Purkinje cell (primary cell): ENCODE data around the gene KRT8. TPM values are rescaled to one million over a fixed set of nuclear protein-coding genes. Genes with fewer than 3 reads are reported as not detected.

ENCODE experiments used
- polyA plus RNA-seq: library from polyadenylated mRNA; unstranded; fragments of >200 nt; fragmentation: Nextera tagmentation; gene quantifications from 2 replicates; pipeline ENCODE4 v1.2.1, GENCODE V29; 2014

The KRT8 gene
- polyA plus RNA-seq, result not detected in 2 replicates

DNA sequence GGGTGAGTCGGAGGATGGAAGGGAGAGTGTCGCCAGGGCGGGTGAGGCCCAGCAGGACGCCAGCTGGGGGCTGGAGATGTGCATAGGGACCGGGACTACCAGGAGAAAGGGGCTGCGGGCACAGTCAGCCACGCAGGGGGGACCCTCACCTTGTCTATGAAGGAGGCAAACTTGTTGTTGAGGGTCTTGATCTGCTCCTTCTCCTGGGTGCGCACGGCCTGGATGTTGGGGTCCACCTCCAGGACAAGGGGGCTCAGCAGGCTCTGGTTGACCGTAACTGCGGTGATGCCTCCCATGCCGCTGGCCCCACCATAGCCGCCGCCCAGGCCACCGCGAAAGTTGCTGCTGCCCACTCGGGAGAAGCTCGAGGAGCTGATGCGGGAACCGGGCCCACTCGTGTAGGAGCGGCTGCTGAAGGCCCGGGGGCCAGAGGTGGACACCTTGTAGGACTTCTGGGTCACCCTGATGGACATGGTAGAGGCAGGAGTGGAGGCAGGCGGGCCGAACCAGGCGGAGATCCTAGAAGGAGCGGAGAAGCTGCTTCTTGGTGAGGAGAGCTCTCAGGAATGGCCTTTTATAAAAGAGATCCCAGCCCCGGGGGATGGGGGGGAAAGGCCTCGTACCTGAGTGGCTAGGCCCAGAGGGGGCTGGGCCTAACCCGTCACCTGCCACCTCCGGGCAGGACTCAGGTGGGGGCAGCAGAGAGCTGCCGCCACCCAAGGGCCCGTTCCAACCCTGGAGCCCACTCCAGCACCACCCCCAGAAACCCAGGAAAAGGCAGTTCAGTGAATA lies at the start of gene KRT8:
Gene KRT8 (minus strand): TSS at position 568 of the 792 bp plus-strand sequence. CDS start 95 bp downstream, at position 473.

DNA sequence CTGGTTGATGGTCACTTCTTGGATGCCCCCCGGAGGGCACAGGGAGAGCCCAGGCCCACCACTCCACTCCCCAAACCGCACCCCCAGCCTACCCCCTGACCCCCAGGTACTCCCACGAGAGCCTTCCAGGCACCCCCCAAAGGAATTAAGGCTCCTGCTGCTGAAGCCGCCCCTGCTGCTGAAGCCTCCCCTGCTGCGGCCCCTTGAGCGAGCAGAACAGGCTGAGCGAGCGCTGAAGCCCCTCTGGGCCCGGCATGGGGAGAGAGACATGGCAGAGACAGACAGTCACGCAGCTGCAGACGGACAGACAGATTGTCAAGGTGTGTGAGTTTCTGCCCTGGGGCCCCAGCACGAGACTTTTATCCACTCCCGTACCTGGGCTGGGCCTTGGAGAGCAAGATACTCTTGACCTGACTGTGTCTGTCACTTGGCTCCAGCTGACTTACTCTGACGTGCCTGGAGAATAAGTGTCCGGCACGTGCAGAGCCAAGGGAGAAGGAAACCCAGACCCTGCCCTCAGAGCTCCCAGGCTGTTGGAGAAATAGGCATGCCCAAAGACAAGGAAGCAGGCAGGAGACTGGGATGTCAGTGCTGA lies 56.1 kb downstream of the KRT8 start, which contains the start of gene KRT78:
Gene KRT78 (minus strand): TSS at position 334 of the 595 bp plus-strand sequence. CDS start 64 bp downstream, at position 270.

Other genes starting within 250 kb of the KRT8 start
- gene KRT1, start 224.7 kb downstream of the KRT8 start, polyA plus RNA-seq, result not detected in 2 replicates
- gene KRT77, start 201.6 kb downstream of the KRT8 start, polyA plus RNA-seq, result not detected in 2 replicates
- gene KRT76, start 127.7 kb downstream of the KRT8 start, polyA plus RNA-seq, result not detected in 2 replicates
- gene KRT3, start 109.0 kb downstream of the KRT8 start, polyA plus RNA-seq, result not detected in 2 replicates
- not detected in 2 replicates for gene KRT4, start 91.0 kb downstream of the KRT8 start, polyA plus RNA-seq
- 0.81 TPM in 1 of 2 replicates, not detected in the other for gene KRT79, start 70.8 kb downstream of the KRT8 start, polyA plus RNA-seq
- not detected in 2 replicates for gene KRT78, start 56.1 kb downstream of the KRT8 start, polyA plus RNA-seq
- 0.25 TPM in 1 of 2 replicates, not detected in the other for gene KRT18, start 44.0 kb upstream of the KRT8 start, polyA plus RNA-seq
- gene EIF4B, start 101.4 kb upstream of the KRT8 start, polyA plus RNA-seq, result 33.8 and 44.0 TPM in 2 replicates
- gene TNS2, start 145.0 kb upstream of the KRT8 start, polyA plus RNA-seq, result 1.1 TPM in 1 of 2 replicates, not detected in the other
- 25.0 and 26.0 TPM in 2 replicates for gene SPRYD3, start 174.3 kb upstream of the KRT8 start, polyA plus RNA-seq
- gene IGFBP6, start 192.6 kb upstream of the KRT8 start, polyA plus RNA-seq, result 17.2 and 27.8 TPM in 2 replicates
- not detected in 2 replicates for gene SOAT2, start 198.4 kb upstream of the KRT8 start, polyA plus RNA-seq